GM19238 (cell line): ENCODE data around the gene NBPF9.
"Not testable (repeated sequence)": the region's sequence is repeated elsewhere in the genome, so short reads cannot be mapped to it uniquely, and the experiment has no call there.

Experiments
- DNase-seq: peaks from one replicate; pipeline ENCODE4 v3.0.0; 2011; ENCODE audit warnings: low spot score; ENCODE audit not compliant: insufficient read length

The NBPF9 gene, protein sequence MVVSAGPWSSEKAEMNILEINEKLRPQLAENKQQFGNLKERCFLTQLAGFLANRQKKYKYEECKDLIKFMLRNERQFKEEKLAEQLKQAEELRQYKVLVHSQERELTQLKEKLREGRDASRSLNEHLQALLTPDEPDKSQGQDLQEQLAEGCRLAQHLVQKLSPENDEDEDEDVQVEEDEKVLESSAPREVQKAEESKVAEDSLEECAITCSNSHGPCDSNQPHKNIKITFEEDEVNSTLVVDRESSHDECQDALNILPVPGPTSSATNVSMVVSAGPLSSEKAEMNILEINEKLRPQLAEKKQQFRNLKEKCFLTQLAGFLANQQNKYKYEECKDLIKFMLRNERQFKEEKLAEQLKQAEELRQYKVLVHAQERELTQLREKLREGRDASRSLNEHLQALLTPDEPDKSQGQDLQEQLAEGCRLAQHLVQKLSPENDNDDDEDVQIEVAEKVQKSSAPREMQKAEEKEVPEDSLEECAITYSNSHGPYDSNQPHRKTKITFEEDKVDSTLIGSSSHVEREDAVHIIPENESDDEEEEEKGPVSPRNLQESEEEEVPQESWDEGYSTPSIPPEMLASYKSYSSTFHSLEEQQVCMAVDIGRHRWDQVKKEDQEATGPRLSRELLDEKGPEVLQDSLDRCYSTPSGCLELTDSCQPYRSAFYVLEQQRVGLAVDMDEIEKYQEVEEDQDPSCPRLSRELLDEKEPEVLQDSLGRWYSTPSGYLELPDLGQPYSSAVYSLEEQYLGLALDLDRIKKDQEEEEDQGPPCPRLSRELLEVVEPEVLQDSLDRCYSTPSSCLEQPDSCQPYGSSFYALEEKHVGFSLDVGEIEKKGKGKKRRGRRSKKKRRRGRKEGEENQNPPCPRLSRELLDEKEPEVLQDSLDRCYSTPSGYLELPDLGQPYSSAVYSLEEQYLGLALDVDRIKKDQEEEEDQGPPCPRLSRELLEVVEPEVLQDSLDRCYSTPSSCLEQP (N-terminal part only)

DNA sequence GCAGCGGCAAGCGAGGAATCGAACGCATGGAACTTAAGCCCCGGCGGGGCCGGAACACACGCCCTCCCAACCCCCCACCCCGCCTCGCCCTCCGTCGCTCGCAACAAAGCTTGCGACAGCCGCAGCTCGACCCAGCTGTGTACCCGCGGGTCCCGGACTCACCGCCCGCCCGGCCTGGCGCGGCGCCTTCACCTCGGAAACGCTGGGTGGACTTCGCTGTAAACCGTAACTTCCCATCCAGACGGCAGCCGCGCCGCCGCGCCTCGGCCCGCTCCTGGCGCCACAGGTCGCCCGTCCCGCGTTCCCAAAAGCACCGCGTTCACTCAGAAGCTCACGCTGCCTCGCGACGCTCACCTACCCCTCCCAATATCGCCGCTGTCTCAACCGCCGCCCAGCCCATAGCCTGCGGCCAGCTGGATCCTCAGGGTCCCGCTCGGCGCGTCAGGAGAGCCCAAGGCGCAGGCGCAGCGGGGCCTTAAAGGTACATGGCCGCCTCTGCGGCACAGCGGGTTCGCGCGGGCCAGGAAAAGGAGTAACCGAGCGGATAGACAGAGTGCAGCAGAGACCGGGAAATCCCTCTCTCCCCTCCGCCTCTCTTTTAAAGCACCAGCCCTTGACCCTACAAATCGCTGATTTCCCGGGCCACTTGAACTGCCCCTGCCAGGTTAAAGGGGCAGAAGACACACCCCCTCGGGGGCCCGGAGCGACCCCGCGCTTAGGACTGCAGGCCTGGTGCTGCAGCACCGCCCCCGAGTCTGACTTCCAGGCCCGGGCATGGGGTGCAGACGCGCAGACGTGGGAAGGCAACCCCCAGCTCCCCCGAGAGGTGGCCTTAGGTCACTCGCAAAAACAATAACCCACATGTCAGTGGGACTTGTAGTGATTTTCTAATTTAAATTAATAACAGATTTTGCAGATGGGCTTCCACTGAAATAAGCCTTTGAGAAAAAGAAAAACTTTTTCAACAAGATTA is at the start of gene NBPF9:
TSS of gene NBPF9 (minus strand) at position 443 of the 973 bp plus-strand sequence. CDS start 21,412 bp downstream, outside the sequence.
- DNase-seq = not testable (repeated sequence)

DNA sequence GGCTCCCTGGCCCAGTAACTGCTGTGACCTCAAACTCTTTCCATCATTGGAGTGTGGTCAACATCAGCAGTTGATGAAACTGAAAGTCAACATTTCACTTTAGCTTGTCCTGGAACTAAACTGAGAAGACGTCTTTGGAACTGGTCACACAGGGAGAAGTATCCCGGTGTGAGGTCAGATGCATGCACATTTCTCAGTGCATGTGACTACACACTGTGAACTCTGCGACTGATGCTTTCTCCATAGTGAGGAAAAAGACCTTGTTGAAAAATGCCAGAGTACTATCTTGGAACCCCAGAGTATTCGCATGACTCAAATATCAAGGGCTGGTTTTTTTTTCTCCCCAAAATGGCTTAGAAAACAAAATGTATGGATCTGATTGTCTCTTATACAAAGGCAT is 46.6 kb upstream of the NBPF9 start:
- not testable (repeated sequence) for DNase-seq

DNA sequence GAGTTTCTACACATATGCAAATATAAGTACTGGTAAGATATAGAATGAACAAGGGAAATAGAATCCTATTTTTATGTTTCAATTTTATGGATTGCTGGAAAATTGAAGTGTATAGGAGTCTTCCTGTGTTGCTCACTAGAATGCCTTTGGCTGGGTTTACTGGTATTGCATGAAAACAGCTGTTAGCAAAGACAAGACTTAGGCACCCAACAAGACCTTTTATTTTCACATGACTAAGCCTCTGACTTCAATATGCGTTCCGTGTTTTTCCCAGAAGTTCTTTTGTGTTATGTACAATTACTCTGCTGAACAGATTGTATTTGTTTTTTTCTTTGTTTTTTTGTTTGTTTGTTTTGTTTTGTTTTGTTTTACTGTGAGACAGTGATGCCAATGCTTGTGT is 34.2 kb upstream of the NBPF9 start:
- DNase-seq = not testable (repeated sequence)

DNA sequence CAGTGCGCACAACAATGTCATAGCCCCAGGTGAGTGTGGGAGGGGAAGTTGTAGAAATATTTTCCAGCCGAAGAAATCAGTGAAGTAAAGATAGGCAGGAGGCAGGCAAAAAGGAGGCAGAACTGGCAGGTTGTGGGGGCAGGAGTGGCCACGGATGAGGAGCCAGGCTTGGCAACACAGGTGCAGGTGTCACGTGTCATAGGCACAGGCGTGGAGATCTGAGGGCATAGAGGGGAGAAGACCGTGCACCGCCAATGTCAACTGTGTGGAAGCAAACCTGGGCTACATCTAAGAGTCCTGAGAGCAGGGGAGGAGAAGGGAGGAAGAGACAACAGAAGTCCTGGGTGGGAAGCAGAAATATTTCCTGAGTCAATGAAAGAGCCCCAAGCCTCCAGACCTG is 27.6 kb upstream of the NBPF9 start:
- not testable (repeated sequence) for DNase-seq

DNA sequence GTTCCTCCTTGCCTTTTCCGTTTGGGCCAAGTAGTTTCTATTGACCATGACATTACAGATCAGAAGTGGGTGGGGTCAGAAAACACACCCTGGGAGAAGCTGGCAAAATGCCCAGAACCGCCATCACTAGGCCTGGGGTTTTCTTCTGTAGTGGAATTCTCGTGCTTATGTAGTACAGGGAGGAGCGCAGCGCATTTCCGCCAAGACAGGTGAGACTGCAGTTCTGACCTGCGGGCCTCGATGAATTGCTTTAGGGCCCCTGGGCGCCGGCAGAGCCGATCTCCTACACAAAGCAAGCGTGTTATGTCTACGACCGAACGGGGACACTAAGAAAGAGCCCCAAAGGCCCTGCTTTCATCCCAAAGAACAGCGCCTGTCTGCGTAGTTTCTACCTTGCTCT is 25.9 kb upstream of the NBPF9 start:
- not testable (repeated sequence) for DNase-seq

DNA sequence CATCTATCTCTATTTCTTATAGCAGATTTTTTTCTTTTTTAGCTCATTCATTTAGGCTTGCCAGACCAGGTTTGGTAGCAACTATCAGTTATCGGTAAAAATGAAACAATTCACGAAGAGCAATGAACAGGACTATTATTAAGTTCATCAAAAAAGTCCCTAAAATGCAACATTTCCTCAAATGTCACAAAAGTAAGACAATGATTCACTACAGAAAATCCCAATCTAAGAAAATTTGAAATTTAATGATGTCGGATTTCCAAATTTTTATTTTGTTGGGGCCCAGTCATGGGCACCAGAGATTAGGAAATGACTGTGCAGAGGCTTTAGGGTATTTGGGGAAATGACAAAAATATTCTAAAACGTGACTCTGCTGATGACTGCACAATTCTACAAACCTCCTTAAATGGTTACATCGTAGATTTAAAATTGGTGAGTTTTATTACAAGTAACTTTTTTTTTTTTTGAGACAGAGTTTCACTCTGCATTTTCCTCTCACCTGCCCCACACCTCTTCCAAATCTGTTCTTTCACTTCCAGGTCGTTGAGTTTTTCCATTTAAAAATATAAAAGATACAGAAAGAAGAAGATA is 23.3 kb upstream of the NBPF9 start:
- not testable (repeated sequence) for DNase-seq

DNA sequence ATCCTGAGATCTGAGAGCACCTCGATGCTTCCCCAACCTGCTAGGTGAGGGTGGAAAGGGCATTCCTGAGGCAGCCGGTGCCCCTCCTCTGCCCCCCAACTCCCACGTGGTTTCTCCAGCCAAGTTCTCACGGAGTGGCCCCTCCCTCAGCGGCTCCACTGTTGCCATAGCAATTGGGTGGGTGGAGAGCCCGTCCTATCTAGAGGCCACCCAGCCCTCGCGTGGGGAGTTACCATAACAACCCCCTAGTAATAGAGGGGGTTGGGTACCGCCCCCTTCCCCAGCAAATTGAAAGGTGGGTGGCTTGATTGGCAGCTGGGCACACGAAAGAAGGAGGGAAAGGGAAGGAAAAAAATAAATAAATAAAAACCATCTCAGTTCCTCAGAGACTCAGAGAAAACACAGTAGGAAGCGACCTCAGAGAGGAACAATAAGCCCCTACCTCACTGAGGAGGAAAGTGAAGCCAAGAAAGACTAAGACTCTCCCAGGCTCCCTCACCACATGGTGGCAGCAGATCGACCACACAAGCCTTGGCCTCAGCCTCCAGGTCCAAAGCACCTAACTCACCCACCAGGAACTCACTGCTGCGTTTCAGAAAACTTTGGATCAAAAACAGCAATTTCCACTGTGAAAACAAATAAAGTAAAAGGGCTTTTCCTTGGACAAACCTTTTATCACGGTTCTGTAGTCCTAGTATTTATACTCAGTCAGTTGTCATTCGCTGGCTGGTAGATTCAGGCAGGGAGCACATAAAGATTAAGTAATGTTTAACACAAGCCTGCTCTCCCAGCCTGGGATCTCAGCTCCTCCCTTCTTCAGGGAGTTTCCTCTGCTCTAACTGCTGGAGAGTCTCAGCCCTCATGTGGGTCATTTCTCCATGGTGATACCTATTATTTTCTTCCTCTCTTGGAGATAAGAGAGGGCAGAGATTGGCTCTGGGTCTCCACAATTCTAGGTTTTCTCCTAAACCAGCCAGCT is 20.9 kb upstream of the NBPF9 start:
- DNase-seq = not testable (repeated sequence)

DNA sequence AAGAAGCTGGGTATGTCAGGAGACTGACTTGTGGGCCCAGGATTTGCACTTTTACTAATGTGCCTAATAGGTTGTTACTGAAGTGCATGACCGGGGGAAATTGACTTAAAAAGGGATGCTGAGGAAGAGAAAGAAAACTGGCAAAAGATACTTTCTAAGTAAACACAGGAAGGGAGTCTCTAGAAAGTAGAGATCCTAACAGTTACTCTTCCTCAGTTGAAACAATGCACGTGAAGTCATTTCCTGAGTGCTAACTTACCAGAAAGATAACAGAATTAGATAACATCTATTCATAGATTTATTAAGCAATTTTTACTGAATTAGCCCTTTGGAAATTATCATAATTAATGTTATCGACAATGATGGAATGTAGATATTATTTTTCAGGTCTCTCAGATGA is 9.5 kb upstream of the NBPF9 start:
- DNase-seq = not testable (repeated sequence)

DNA sequence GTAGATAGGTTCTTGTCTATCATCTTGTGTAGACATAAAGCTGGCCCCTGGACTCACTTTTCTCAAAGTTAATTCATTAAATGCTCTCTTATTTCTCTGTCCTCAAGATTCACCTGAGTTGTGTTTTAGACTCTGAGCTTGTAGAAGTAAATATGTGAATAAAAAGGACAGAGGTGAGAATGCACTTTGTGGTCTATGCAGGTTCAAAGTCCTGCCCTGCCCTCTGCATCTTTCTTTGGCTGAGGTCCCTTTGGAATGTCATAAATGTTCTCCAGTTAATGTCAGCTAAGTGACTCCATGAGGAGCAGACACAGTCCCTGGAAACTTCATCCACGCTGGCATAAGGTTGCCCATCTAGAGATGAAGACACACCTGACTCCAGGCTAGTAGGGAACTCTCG is 7.0 kb upstream of the NBPF9 start:
- DNase-seq = not testable (repeated sequence)

DNA sequence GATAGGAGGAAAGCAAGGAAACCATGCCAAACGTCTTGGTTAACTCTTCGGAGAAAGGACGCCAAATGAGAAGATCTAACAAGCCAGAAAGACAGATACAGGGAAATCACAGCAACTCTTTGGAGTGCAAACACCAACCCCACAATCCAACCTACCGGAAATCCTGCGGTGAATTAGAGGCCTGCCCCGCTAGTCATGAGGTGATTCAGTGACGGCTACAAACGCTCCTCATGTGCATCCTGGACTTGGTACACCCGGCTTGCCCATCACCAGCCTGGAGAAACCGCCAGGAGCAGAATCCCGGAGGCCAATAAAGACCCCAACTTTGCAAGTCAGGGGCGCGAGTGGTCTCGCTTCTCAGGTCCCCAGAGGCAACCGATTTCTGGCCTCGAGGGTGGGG is 777 bp downstream of the NBPF9 start:
- DNase-seq = not testable (repeated sequence)

DNA sequence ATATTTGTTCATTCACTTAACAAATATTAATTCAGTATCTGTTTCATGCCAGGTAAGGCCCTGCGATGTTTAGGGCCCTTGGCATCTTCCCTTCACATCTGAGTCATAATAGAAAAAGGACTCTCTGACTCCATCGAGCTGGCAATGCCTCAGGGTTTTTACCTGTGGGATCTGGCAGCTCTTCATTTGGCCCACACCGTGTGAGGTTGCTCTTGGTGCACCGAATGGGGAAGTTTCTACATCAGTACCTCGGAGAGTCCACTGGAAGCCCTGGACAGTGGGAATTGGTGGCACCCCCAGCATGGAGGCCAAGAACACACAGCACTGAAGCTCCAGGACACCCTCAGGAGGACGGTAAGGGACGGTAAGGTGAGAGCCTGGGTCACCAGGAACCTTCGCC is 5.1 kb downstream of the NBPF9 start:
- DNase-seq = not testable (repeated sequence)

DNA sequence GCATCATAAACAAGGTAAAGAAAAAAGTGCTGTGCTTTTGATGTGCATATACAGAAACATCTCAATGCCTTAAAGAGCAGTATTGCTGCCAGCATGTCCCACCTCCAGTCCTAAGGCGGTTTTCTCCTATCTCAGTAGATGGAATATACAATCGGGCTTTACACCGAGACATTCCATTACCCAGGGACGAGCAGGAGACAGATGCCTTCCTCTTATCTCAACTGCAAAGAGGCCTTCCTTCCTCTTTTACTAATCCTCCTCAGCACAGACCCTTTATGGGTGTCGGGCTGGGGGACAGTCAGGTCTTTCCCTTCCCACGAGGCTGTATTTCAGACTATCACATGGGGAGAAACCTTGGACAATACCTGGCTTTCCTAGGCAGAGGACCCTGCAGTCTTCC is 10.2 kb downstream of the NBPF9 start:
- DNase-seq = not testable (repeated sequence)

DNA sequence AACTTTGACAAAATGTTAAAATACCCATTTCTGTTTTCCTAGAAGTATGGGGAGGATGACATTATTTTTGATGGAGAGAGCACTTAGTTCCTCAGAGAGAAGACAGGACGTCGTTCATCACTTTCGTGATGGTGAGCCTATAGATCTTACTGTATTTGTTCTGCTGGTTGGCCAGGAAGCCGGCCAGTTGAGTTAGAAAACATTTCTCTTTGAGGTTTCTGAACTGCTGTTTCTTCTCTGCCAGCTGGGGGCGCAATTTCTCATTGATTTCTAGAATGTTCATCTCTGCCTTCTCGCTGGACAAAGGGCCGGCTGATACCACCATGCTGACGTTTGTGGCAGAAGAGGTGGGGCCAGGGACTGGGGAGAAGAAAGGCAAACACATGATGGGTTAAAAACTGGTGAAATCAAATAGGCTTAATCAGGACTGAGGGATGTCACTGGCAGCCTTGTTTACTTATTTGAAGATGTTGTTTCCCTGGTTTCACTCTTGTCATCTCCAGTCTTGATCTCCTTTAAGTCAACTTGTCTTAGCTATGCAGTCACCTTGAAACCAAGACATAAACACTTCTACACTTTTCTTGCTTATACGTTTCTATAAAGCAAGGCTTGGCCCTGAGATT is 27.7 kb downstream of the NBPF9 start:
- DNase-seq = not testable (repeated sequence)

DNA sequence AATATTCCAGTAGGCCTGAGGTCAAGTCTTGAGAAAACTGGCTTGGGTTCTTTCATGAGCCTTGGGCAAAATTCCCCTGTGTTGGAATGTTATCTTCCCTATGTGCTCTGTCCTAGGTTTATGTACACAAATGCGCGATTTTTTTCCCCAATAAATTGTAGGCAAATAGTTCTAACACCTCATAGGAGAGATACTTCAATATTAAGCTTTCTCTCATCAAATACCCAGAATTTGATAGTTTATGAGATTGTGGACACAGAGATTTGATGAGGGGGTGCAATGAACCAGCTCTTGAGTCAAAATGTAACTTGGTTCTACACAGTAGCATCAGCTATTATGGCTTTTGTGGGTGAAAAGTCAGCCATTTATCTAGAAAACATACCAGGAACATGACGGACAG is 38.7 kb downstream of the NBPF9 start:
- not testable (repeated sequence) for DNase-seq

DNA sequence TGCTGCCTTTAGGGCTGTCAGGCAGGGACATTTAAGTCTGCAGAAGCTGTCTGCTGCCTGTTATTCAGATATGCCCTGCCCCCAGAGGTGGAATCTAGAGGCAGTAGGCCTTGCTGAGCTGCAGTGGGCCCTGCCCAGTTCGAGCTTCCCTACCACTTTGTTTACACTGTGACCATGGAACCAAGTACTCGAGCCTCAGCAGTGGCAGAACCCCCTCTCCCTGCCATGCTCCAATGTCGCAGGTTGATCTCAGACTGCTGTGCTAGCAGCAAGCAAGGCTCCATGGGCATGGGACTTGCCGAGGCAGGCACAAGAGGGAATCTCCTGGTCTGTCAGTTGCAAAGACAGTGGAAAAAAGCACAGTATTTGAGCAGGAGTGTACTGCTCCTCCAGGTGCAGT is 60.3 kb downstream of the NBPF9 start:
- not testable (repeated sequence) for DNase-seq

DNA sequence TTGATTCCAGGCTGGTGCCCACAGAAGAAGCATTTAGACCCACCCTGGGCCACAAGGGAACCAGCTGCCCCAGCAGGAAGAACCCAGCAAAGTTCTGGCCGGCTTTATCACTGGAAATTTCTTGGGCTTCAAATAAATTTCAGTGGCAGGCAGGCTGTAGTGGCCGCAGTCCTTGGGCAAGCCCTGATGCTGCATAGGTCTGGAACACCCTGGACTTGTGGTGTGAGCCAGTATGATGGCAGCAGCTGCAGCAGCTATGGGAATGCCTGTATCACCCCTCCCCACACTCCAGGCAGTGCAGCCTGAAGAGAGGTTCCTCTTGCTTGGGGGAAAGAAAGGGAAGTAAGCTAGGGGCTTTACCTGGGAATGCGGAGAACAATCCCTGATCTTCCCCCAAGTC is 69.4 kb downstream of the NBPF9 start:
- not testable (repeated sequence) for DNase-seq

DNA sequence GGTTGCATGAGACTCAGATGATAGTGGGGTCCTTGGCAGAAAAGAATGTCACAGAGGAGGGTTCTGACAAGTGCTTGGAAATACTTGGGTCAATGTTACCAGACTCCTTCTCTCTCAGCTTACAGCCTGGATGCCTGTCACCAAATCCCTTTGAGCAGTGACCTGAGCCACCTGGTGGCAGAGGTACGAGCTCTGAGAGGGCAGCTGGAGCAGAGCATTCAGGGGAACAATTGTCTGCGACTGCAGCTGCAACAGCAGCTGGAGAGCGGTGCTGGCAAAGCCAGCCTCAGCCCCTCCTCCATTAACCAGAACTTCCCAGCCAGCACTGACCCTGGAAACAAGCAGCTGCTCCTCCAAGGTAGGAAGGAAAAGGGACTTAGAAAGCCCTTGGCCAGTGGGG is 79.0 kb downstream of the NBPF9 start:
- DNase-seq = not testable (repeated sequence)

DNA sequence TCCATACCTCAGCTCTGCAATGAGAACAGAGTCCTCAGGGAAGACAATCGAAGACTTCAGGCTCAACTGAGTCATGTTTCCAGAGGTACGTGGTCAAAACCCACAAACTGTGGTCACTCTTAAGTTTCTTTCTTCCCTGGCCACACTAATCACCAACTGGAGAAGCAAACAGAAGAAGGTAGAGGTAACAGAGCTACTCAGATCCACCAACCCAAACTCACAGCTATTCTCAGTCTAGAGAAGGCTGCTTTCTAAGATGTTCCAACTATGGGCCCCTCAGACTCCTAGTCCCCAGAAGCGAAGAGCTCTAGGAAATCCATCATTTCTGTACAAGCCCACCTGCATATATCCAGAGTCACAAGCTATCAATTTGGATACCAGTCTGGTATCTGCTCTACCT is 84.8 kb downstream of the NBPF9 start:
- not testable (repeated sequence) for DNase-seq

DNA sequence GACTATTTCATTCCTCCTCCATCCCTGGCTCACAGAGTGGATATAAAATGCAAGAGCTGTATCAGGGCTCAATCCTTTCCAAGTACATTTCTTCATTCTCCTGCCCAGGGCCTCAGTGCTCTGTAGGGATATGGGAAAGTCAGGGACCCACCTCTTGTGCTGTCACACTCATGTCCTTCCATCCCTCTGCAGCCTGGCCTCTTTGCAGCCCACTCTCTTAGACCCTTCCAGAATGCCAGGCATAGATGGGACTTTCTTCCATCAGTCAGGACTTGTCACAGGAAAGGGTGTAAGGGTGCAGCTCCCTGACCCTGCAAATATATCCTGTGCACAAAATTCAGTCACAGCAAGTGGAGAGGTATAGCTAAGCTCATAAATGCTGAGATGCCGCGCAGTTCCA is 86.7 kb downstream of the NBPF9 start:
- DNase-seq = not testable (repeated sequence)
